Measurements from ENCODE around the gene RUNDC3A.

RUNDC3A gene

GRCh38 chr17:44273607-44274006, 34.8 kb upstream of the RUNDC3A start:
- TF ChIP-seq CREB1 (IDR thresholded peaks at IDR 0.05; ENCODE audit: low read depth) (no peak), ZBTB7A (IDR thresholded peaks at IDR 0.05; ENCODE audit: low read depth) (no peak), EP300 (IDR thresholded peaks at IDR 0.05; ENCODE audit: borderline replicate concordance) (no peak), EGR1 (IDR thresholded peaks at IDR 0.05) (no peak), TCF12 (IDR thresholded peaks at IDR 0.05; ENCODE audit: low read depth) (no peak), RAD21 (IDR thresholded peaks at IDR 0.05; ENCODE audit: low read depth) (no peak), CEBPB (IDR thresholded peaks at IDR 0.05) (no peak), FOXM1 (IDR thresholded peaks at IDR 0.05; ENCODE audit: borderline replicate concordance, low read depth) (no peak), REST (IDR thresholded peaks at IDR 0.05; ENCODE audit: low read depth) (no peak), YY1 (IDR thresholded peaks at IDR 0.05; ENCODE audit: low read depth) (no peak), NFIC (IDR thresholded peaks at IDR 0.05) (no peak)

DNA sequence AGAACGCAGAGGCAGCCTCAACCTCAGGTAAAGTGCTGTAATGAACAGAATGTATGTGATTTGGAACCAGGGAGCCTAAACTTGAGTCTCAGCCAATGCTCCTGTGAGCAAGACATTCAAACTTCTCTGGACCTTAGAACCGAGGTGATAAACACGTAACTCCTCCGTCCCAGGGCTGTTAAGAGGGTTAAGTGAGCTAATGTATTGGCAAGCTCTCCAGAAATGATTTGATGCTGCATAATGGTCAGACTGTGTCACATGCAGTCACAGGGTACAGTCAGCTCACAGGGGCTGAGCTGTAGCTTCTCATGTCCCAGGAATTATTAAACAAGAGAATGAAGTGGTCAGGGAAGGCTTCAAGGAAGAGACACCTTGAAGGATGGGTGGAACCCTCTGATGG, 30.4 kb upstream of the RUNDC3A start:
- TF ChIP-seq CREB1 (IDR thresholded peaks at IDR 0.05; ENCODE audit: low read depth) (no peak), ZBTB7A (IDR thresholded peaks at IDR 0.05; ENCODE audit: low read depth) (no peak), FOXM1 (IDR thresholded peaks at IDR 0.05; ENCODE audit: borderline replicate concordance, low read depth) (no peak), RAD21 (IDR thresholded peaks at IDR 0.05; ENCODE audit: low read depth) (no peak), NFIC (IDR thresholded peaks at IDR 0.05) (no peak), TAF1 (IDR thresholded peaks at IDR 0.05; ENCODE audit: low read depth) (no peak), CEBPB (IDR thresholded peaks at IDR 0.05) (no peak), YY1 (IDR thresholded peaks at IDR 0.05; ENCODE audit: low read depth) (no peak), EP300 (IDR thresholded peaks at IDR 0.05; ENCODE audit: borderline replicate concordance) (no peak)
- TF ChIP-seq, protein P1, sequence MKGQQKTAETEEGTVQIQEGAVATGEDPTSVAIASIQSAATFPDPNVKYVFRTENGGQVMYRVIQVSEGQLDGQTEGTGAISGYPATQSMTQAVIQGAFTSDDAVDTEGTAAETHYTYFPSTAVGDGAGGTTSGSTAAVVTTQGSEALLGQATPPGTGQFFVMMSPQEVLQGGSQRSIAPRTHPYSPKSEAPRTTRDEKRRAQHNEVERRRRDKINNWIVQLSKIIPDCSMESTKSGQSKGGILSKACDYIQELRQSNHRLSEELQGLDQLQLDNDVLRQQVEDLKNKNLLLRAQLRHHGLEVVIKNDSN (IDR thresholded peaks at IDR 0.05), result no peak

DNA sequence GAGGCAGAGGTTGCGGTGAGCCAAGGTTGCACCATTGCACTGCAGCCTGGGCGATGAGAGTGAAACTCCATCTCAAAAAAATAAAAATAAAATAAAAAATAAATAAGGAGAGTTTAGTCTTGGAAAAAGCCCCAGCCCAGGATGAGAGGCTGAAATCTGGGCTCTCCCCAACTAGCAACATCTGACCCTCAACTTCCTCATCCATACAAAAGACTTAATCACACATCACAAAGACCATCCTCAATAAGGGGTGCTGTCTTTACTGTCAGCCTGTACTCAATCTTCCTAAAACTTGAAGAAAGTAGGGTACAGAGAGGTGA, 29.1 kb upstream of the RUNDC3A start:
- TF ChIP-seq TEAD4 (IDR thresholded peaks at IDR 0.05) (no peak), FOXM1 (IDR thresholded peaks at IDR 0.05; ENCODE audit: borderline replicate concordance, low read depth) (no peak), TCF12 (IDR thresholded peaks at IDR 0.05; ENCODE audit: low read depth) (no peak)

GRCh38 chr17:44279666-44280391, 28.6 kb upstream of the RUNDC3A start:
- TF ChIP-seq, protein P1 (IDR thresholded peaks at IDR 0.05), result no peak
- TF ChIP-seq MAX (IDR thresholded peaks at IDR 0.05) (no peak), EP300 (IDR thresholded peaks at IDR 0.05; ENCODE audit: borderline replicate concordance) (no peak), TEAD4 (IDR thresholded peaks at IDR 0.05) (no peak), EGR1 (IDR thresholded peaks at IDR 0.05) (no peak), TCF12 (IDR thresholded peaks at IDR 0.05; ENCODE audit: low read depth) (no peak), TAF1 (IDR thresholded peaks at IDR 0.05; ENCODE audit: low read depth) (no peak)

DNA sequence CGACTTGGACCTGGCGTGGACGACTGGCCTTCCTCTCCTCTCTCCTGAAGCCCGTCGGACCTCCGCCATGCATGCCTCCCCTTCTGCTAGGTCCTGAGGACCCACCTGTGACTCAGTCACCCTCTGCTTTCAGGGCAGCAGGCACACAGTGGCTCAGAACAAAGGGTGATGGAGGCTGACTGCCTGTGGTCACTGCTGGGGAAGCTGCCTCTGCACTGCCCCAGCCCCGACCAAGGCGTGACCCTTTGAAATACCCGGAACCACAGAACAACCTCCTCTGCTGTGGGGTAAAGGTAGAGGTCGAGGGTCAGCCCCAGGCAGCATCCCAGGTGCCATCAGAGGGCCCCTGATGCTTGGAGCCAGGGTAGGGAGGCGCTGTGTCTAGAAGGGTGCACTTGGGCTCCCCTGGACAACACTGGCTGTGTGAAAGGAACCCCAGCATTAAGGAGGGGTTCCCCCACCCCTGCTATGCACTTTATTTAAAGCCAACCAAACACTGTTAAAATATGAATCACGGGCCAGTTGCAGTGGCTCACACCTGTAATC, 27.9 kb upstream of the RUNDC3A start:
- no peak for TF ChIP-seq CREB1 (IDR thresholded peaks at IDR 0.05; ENCODE audit: low read depth)
- no peak for TF ChIP-seq TAF1 (IDR thresholded peaks at IDR 0.05; ENCODE audit: low read depth)
- TF ChIP-seq CEBPB (IDR thresholded peaks at IDR 0.05), result no peak
- no peak for TF ChIP-seq EGR1 (IDR thresholded peaks at IDR 0.05)
- TF ChIP-seq TEAD4 (IDR thresholded peaks at IDR 0.05), result no peak
- no peak for TF ChIP-seq FOXM1 (IDR thresholded peaks at IDR 0.05; ENCODE audit: borderline replicate concordance, low read depth)
- no peak for TF ChIP-seq EP300 (IDR thresholded peaks at IDR 0.05; ENCODE audit: borderline replicate concordance)
- no peak for TF ChIP-seq MAX (IDR thresholded peaks at IDR 0.05)
- TF ChIP-seq, protein P1 (IDR thresholded peaks at IDR 0.05), result no peak
- no peak for TF ChIP-seq ZBTB7A (IDR thresholded peaks at IDR 0.05; ENCODE audit: low read depth)
- no peak for TF ChIP-seq NFIC (IDR thresholded peaks at IDR 0.05)
- TF ChIP-seq YY1 (IDR thresholded peaks at IDR 0.05; ENCODE audit: low read depth), result no peak
- no peak for TF ChIP-seq TCF12 (IDR thresholded peaks at IDR 0.05; ENCODE audit: low read depth)
- no peak for TF ChIP-seq REST (IDR thresholded peaks at IDR 0.05; ENCODE audit: low read depth)
- TF ChIP-seq RAD21 (IDR thresholded peaks at IDR 0.05; ENCODE audit: low read depth), result no peak

All from Ishikawa (cell line).